Activated T-helper 1 cell treated with anti-CD3 and anti-CD28 coated beads, Interleukin-12 subunit alpha, Interleukin-12 subunit beta, Interleukin-2, Interleukin-4 antibody, amounts not matched to agents 30 ng/mL and 10 ng/mL and 1 ng/mL, durations not matched to agents 14 hours and 24 hours and 36 hours (primary cell): Measurements from ENCODE around the gene NBAS. TPM values are rescaled to one million over a fixed set of nuclear protein-coding genes. Genes with fewer than 3 reads are reported as not detected.

Source experiments
- DNase-seq: peaks from one replicate; pipeline ENCODE4 v3.0.0; 2021; ENCODE audit warnings: low spot score
- H3K27ac Mint-ChIP-seq: one replicate; pipeline ENCODE4 v1.8.0; 2021; ENCODE audit warnings: mild to moderate bottlenecking, mixed read lengths
- H3K27me3 Mint-ChIP-seq: one replicate; pipeline ENCODE4 v1.8.0; 2022; ENCODE audit warnings: mild to moderate bottlenecking, moderate library complexity, mixed read lengths; ENCODE audit not compliant: insufficient read depth
- H3K36me3 Mint-ChIP-seq: one replicate; pipeline ENCODE4 v1.8.0; 2021; ENCODE audit warnings: low read depth, mixed read lengths
- H3K4me1 Mint-ChIP-seq: one replicate; pipeline ENCODE4 v1.8.0; 2021; ENCODE audit warnings: low read depth, mixed read lengths
- H3K4me3 Mint-ChIP-seq: one replicate; pipeline ENCODE4 v1.8.0; 2021; ENCODE audit warnings: mild to moderate bottlenecking, moderate library complexity, mixed read lengths
- H3K9me3 Mint-ChIP-seq: one replicate; pipeline ENCODE4 v1.8.0; 2021; ENCODE audit warnings: mixed read lengths
- intact Hi-C: fragments of 100-400 bp; cut with micrococcal nuclease; formaldehyde crosslinking; loops from one replicate; pipeline ENCODE4 v1.15.1; 2024
- total RNA-seq: library from RNA; stranded (reverse); gene quantifications from 2 replicates; pipeline ENCODE4 v1.2.3, GENCODE V29; 2022

The NBAS gene
- 33.3 and 33.6 TPM in 2 replicates for total RNA-seq

- peaks cover 3% of the 10 kb centered on the region for H3K27me3 Mint-ChIP-seq
- peak within 1 kb of the TSS; percentile 86 for H3K27ac Mint-ChIP-seq
- H3K36me3 Mint-ChIP-seq, result peaks cover 3% of the 10 kb centered on the region
- intact Hi-C loops, result loop anchor here (1.0 to 10.0 kb wide), 6 partner anchors 16 to 526 kb away; partner anchors contain the start of gene DDX1
- peak; percentile 68 for DNase-seq
- H3K4me1 Mint-ChIP-seq, result peaks cover 41% of the 10 kb centered on the region
- H3K4me3 Mint-ChIP-seq, result peak within 1 kb of the TSS; percentile 97
- no peaks in the 10 kb centered on the region for H3K9me3 Mint-ChIP-seq
Measured at GRCh38 chr2:15560988-15561573, at the start of gene NBAS. TSS of gene NBAS (minus strand) at chr2:15561334. CDS start at chr2:15561304, 30 bp downstream.

DNA sequence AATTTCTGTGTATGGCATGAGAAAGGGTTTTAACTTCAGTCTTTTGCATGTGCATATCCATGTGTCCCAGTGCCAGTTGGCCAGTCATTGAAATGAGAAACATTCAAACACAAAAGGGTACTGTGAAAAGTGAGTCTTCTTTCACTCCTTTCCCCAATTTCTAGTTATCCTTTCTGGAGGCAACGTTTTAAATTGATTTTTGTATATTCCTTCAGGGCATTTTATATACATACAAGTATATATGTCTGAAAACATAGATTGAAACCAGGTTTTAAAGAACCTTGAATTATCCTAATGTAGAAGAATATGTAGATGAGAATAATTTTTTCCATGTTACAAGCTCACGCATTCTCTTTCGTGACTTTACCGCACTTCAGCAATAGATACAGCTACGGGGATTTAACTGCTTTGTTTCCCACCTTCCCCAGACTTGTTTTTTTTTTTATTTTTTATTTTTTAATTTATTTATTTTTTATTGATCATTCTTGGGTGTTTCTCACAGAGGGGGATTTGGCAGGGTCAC, 49.4 kb upstream of the NBAS start:
- intact Hi-C loops, result no loop called here
- Mint-ChIP-seq H3K4me1 (peaks cover 6% of the 10 kb centered on the region), H3K4me3 (no peak overlapping the region), H3K27ac (no peak overlapping the region), H3K27me3 (no peaks in the 10 kb centered on the region), H3K9me3 (no peaks in the 10 kb centered on the region), H3K36me3 (peaks cover 46% of the 10 kb centered on the region)
- no peak for DNase-seq

DNA sequence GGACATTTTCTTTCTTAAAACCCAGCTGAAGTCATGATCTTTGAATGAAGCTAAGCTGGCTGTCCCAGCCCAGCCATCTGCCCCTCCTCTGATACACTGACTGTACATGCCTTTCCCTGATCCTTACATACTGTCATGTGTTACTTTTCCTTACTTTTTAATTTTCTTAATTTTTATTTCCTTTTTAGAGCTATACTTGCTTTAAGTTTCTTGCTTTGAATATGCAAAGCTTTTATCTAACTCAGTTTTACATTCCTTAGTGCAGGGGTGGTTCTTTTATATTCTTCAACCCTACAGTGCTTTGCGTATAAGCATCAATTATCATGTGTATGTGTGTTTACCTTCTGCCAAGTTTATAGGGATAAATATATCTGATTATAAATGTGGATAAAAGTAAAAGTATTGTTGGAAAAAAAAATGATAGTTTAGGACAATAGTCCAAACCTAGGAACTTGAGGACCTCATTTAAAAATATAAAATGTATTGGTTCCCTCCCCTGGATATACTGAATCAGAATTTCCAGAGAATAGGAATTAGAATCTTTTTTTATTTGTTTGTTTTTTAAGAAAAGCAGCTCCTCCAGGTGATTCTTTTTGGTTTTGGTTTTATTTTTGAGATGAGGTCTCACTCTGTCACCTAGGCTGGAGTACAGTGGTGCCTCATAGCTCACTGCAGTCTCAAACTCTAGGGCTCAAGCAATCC, 48.4 kb upstream of the NBAS start:
- Mint-ChIP-seq H3K4me1 (no peaks in the 10 kb centered on the region), H3K9me3 (no peaks in the 10 kb centered on the region), H3K36me3 (peaks cover 50% of the 10 kb centered on the region)

GRCh38 chr2:15608392-15608761, 47.2 kb upstream of the NBAS start:
- no peaks in the 10 kb centered on the region for H3K4me1 Mint-ChIP-seq
- no peaks in the 10 kb centered on the region for H3K9me3 Mint-ChIP-seq
- peaks cover 51% of the 10 kb centered on the region for H3K36me3 Mint-ChIP-seq
- no peaks in the 10 kb centered on the region for H3K27me3 Mint-ChIP-seq
- intact Hi-C loops, result no loop called here
- no peak overlapping the region for H3K4me3 Mint-ChIP-seq
- no peak for DNase-seq
- H3K27ac Mint-ChIP-seq, result no peak overlapping the region

More for the DNA sequence above, 48.4 kb upstream of the NBAS start:
- Mint-ChIP-seq H3K27ac (no peak overlapping the region), H3K4me3 (no peak overlapping the region), H3K27me3 (no peaks in the 10 kb centered on the region)
- intact Hi-C loops, result no loop called here
- DNase-seq, result no peak

DNA sequence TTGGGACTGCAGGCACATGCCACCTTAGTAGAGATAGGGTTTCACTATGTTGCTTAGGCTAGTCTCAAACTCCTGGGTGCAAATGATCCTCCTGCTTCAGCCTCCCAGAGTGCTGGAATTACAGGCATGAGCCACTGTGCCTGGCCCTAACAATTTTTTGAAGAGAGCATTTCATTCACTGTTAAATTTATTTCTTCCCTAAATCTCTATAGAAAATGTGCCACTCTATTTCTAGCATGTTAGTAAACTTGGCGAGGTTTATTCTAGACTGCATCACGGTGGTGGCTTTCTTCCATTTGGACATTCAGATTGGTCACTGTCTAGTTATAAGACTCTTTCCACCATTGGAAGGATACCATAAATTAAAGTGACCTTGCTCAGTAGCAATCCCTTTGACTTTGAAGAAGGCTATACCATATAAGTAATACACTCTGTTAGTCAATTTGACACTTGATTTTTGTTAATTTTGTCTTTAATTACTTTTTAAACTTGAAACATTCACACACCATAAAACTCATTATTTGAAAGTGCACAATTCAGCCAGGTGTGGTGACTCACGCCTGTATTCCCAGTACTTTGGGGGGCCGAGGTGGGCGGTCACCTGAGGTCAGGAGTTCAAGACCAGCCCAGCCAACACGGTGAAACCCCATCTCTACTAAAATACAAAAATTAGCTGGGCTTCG, 46.7 kb upstream of the NBAS start:
- no peaks in the 10 kb centered on the region for H3K27me3 Mint-ChIP-seq
- intact Hi-C loops, result no loop called here
- H3K4me3 Mint-ChIP-seq, result no peak overlapping the region
- H3K27ac Mint-ChIP-seq, result no peak overlapping the region
- H3K36me3 Mint-ChIP-seq, result peaks cover 52% of the 10 kb centered on the region
- no peaks in the 10 kb centered on the region for H3K9me3 Mint-ChIP-seq
- no peaks in the 10 kb centered on the region for H3K4me1 Mint-ChIP-seq
- DNase-seq, result no peak

DNA sequence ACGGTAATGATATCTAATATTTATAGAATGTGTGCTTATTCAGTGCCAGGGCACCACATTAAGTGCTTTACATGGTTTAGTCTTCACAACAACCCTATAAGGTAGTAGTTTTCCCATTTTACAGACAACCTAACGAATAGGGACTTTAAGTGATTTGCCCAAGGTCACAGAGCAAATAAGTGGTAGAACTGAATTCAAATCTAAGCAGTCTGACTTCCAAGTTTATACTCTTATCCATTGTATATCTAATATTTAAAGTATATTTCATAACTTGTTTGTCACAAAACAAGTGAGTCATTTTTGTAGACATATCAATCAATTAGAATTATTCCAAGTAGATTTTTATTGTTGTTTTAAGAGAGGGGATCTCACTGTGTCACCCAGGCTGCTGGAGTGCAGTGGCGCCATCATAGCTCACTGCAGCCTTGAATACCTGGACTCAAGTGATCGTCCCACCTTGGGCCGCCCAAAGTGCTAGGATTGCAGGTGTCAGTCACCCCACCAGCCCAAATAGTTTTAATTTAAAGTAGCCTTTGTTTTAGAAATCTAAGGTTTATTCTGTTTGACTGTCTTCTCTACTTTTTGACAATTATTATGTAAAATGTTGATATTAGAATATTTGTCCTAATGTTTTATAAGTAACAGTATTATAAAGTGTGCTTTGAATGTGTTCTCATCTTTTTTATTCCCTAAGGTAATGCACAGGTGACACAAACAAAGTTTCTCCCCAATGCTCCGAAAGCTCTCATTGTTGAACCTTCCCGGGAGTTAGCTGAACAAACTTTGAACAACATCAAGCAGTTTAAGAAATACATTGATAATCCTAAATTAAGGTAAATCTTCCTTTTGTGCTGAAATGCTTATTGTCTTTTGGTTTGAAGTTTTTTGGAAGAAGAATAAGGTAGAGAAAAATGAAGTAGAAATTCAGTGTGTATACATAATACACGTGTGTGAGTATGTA, 45.6 kb upstream of the NBAS start:
- no peaks in the 10 kb centered on the region for H3K4me1 Mint-ChIP-seq
- H3K4me3 Mint-ChIP-seq, result no peak overlapping the region
- intact Hi-C loops, result no loop called here
- H3K27me3 Mint-ChIP-seq, result no peaks in the 10 kb centered on the region
- no peaks in the 10 kb centered on the region for H3K9me3 Mint-ChIP-seq
- H3K27ac Mint-ChIP-seq, result no peak overlapping the region
- H3K36me3 Mint-ChIP-seq, result peaks cover 59% of the 10 kb centered on the region
- no peak for DNase-seq

- DNase-seq, result no peak
- Mint-ChIP-seq H3K4me1 (no peaks in the 10 kb centered on the region), H3K9me3 (no peaks in the 10 kb centered on the region), H3K4me3 (no peak overlapping the region), H3K27me3 (no peaks in the 10 kb centered on the region), H3K27ac (no peak overlapping the region), H3K36me3 (peaks cover 67% of the 10 kb centered on the region)
- intact Hi-C loops, result no loop called here
Measured at GRCh38 chr2:15605721-15606120, 44.6 kb upstream of the NBAS start.

DNA sequence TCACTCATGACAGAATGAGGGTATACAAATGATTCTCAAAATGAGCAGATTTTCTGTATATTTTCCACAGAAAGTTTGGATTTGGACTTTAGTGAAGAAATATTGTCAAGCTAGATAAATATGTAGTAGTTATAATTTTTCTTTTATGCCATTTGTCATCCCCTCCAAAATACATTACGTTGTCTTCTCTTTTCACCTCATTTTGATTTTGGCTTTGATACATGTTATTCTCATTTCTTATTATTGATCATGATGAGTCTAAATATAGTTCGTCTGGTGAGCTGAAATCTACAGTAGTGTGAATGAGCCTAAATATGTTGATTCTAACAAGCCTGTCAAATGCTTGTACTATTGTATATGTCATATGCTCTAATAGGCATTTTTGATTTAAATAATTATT, 42.8 kb upstream of the NBAS start:
- H3K27ac Mint-ChIP-seq, result no peak overlapping the region
- H3K9me3 Mint-ChIP-seq, result no peaks in the 10 kb centered on the region
- H3K4me1 Mint-ChIP-seq, result no peaks in the 10 kb centered on the region
- H3K4me3 Mint-ChIP-seq, result no peak overlapping the region
- DNase-seq, result no peak
- peaks cover 61% of the 10 kb centered on the region for H3K36me3 Mint-ChIP-seq
- H3K27me3 Mint-ChIP-seq, result no peaks in the 10 kb centered on the region
- intact Hi-C loops, result no loop called here

GRCh38 chr2:15603044-15603765, 42.1 kb upstream of the NBAS start:
- no peak for DNase-seq
- no peak overlapping the region for H3K27ac Mint-ChIP-seq
- no peaks in the 10 kb centered on the region for H3K9me3 Mint-ChIP-seq
- no peak overlapping the region for H3K4me3 Mint-ChIP-seq
- H3K4me1 Mint-ChIP-seq, result no peaks in the 10 kb centered on the region
- peaks cover 65% of the 10 kb centered on the region for H3K36me3 Mint-ChIP-seq
- intact Hi-C loops, result no loop called here
- H3K27me3 Mint-ChIP-seq, result no peaks in the 10 kb centered on the region

DNA sequence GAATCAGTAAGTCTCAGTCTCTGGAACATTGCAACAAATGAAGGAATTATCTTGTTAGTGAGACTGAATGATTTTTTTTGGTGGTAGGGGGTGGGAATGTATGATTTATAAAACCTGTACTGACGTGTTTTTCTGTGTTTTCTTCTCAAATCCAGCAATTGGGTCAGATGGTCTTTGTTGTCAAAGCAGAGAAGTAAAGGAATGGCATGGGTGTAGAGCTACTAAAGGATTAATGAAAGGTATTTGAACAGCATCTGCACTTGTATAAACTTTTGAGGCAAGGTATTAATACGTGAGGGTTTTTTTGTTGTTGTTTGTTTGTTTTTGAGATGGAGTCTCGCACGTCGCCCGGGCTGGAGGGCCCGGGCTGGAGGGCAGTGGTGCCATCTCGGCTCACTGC, 41.3 kb upstream of the NBAS start:
- no peaks in the 10 kb centered on the region for H3K4me1 Mint-ChIP-seq
- H3K36me3 Mint-ChIP-seq, result peaks cover 60% of the 10 kb centered on the region
- H3K27me3 Mint-ChIP-seq, result no peaks in the 10 kb centered on the region
- no peak for DNase-seq
- H3K4me3 Mint-ChIP-seq, result no peak overlapping the region
- H3K9me3 Mint-ChIP-seq, result no peaks in the 10 kb centered on the region
- H3K27ac Mint-ChIP-seq, result no peak overlapping the region
- intact Hi-C loops, result no loop called here

GRCh38 chr2:15601681-15602080, 40.5 kb upstream of the NBAS start:
- H3K4me1 Mint-ChIP-seq, result no peaks in the 10 kb centered on the region
- intact Hi-C loops, result no loop called here
- no peak overlapping the region for H3K27ac Mint-ChIP-seq
- peaks cover 60% of the 10 kb centered on the region for H3K36me3 Mint-ChIP-seq
- no peaks in the 10 kb centered on the region for H3K27me3 Mint-ChIP-seq
- no peaks in the 10 kb centered on the region for H3K9me3 Mint-ChIP-seq
- DNase-seq, result no peak
- no peak overlapping the region for H3K4me3 Mint-ChIP-seq

DNA sequence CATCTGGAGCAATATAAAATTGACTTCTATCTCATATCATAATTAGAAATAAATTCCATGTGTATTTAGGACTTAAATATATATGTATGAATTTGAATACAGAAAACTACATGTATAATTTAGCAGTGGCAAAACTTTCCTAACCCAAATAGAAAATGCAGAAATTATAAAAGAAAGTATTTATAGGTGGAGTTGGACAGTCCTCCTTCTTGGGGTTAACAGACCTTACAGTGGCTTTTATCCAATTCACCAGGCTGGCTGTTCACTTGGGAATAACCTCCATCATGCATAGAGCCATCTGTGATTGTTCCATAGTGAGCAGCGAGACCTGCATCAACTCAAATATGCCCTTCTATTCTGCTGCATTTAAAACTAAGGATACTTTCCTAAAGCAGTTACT, 38.9 kb upstream of the NBAS start:
- no peak for DNase-seq
- Mint-ChIP-seq H3K4me3 (no peak overlapping the region), H3K4me1 (peaks cover 8% of the 10 kb centered on the region), H3K36me3 (peaks cover 61% of the 10 kb centered on the region), H3K27ac (no peak overlapping the region), H3K27me3 (no peaks in the 10 kb centered on the region), H3K9me3 (no peaks in the 10 kb centered on the region)
- intact Hi-C loops, result no loop called here
